HG03469 (cell line): ENCODE measurements around the gene SH2D1B.
"Not testable (repeated sequence)": the region's sequence is repeated elsewhere in the genome, so short reads cannot be mapped to it uniquely, and the experiment has no call there.

Experiments used
- ATAC-seq: cut with Tn5 transposase; IDR thresholded peaks from one replicate; pipeline ENCODE4 v1.9.1; 2021; ENCODE audit warnings: mild to moderate bottlenecking, moderate library complexity, moderate number of reproducible peaks; ENCODE audit not compliant: unreplicated experiment

SH2D1B gene

DNA sequence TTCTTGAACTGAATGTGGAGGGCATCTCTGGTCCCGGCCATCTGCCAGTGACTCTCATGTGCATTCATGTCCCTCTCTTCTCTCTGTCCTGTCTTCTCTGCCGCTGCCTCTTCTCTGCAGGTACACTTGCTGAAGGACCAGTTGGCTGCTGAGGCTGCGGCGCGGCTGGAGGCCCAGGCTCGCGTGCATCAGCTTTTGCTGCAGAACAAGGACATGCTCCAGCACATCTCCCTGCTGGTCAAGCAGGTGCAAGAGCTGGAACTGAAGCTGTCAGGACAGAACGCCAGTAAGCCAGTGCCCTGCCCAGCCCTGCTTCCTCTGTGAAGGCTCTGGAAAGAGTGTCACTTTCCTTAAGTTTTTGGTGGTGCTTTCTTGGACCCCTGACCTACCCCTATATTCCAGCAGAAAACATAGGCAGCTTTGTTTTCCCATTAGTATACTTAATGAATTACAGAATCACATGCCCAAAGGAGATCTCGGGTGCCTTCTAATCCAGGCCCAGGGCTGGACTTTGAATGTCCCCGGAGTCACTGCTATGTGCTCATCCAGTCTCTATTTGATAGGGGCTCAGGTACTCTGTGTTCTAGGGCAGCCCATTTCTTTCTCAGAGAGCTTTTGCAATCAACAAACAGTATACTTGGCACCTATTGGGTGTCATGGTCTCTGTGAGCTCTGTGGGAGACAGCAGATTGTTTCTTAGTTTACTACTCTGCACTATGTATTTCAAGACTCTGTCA, 46.5 kb downstream of the SH2D1B start:
- ATAC-seq = no peak

- ATAC-seq = no peak
These were observed 47.4 kb downstream of the SH2D1B start for GRCh38 chr1:162364498-162364897.

DNA sequence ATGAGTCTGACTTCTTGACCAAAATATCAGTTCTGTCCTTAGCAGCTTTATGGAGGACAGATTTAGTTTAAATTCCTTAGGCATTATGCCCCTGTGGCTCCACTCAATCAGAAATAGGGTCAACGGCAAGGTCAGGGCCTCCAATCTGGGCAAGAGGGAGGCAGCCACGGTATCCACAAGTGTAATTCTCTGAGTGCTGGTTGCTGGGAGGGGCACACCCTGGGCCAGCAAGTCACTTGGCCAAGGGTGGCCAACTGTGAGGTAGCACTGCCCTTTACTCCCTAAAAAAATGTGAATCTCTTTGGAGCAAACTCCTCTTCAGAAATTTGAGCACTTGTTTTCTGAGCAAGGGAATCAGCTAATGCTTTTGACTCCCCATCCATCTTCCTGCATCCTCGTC, 48.1 kb downstream of the SH2D1B start:
- no peak for ATAC-seq

- ATAC-seq = peak; percentile 25
These were observed 50.6 kb downstream of the SH2D1B start for GRCh38 chr1:162361349-162361748.

DNA sequence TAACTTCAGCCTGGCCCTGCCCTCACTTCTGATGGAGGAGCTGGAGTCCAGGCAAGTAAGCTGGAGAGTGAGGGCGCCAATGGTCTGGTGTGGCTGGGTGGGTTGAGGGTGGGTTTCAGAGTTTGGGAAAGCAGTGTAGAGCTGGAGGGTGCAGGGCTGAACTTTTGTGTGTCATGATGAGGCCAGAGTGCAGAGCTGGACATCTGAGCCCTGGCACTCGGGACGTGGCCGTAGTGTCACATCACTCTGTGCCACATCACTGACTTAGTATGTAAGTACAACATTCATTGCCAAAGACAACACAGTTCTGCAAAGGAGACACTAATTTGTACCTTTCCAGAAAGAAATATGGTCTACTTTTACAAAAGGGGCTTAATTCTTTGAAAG, 51.1 kb downstream of the SH2D1B start:
- no peak for ATAC-seq

- no peak for ATAC-seq
These were observed 51.6 kb downstream of the SH2D1B start for GRCh38 chr1:162360237-162360873.

DNA sequence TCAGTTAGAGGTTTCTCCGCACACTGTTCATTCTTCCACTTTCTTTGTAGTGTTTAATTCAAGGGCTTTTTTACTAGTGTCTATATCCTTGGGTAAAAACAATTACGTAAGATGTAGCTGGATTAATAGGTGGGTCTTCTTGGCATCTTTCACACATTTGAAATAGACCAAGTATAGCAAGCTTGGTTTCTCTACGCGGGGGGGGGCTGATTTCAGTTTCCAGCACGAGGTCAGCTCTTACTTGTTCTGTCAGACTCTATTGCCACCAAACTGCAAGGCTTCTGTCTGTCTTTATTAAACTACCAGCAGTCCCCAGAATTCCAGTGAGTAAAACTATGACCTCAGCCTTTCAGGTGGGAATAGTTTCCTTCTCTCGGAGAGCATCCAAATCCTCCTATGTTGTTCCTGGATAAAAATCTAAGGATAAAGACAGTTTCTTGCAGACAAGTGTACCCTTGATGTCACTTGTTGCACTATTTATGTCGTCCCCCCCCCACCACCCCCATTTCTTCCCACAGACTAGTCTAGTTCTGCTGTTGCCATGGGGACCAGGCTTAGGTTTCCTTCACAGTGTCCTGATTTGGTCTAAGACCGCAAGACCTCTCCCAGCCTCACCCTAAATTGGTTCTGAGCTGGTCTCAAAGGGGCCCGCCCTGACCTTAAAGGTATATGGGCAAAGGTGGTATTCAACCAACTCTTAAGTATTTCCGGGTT, 52.3 kb downstream of the SH2D1B start:
- no peak for ATAC-seq

- no peak for ATAC-seq
These were observed 53.0 kb downstream of the SH2D1B start for GRCh38 chr1:162358928-162359327.

DNA sequence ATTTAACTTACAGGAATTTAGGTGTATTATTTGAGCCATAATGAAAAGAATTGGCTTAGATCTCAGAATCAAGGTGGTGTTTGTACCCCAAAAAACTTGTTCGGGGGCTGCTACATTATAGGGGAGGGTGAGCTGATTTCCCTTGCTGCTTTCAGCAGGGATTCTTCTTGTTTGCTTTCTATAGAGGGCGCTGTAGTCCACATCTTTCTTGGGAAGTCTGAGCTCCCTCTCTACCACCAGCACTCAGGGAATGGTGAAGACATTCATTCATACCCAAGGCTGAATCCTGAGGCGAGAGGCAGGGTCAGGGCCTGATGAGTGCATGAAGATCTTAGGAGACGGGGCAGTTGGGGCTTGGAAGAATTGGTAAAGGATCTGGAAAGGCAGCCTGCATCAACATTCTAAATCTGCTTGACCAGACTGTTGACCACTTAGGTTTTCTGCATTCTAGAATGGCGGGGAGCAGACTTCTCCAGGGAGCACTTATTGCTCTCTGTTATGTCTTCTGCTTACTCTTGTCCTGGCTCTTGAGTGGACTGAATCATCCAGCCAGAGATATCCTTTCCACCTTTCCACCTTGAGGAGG, 54.2 kb downstream of the SH2D1B start:
- no peak for ATAC-seq

- ATAC-seq = no peak
These were observed 58.2 kb downstream of the SH2D1B start for GRCh38 chr1:162353702-162354101.

DNA sequence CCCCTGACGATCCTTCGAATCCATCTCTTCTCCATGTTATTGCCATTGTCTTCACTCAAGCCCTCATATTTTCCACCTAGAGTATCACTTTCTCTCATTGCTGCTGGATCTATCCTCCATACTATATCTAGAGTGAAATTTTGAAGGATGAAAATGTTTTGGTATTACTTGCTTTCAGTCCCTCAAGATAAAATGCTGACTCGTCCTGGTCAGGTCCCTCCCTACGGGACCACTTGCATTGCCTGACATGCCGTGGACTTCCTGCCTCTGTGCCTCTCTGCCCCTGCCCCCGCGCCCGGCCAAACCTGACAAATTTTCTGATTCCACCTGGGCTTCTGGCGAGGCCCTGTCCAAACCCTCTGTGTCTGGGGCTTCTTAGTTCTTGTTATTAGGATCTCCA, 58.9 kb downstream of the SH2D1B start:
- no peak for ATAC-seq

DNA sequence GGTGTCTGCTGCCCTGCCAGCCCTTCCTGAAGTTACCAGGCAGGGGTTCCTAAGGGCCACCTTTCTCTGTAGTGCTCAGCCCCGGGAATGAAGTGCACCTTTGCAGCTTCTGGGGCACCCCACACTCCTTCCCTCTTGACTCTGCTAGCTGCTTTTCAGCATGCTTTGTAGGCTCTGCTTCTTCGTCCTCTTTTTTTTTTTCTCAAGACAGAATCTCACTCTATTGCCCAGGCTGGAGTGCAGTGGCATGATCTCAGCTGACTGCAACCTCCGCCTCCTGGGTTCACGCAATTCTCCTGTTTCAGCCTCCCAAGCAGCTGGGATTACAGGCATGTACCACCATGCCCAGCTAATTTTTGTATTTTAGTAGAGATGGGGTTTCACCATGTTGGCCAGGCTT, 60.1 kb downstream of the SH2D1B start:
- not testable (repeated sequence) for ATAC-seq

GRCh38 chr1:162351246-162351842, 60.6 kb downstream of the SH2D1B start:
- no peak for ATAC-seq

DNA sequence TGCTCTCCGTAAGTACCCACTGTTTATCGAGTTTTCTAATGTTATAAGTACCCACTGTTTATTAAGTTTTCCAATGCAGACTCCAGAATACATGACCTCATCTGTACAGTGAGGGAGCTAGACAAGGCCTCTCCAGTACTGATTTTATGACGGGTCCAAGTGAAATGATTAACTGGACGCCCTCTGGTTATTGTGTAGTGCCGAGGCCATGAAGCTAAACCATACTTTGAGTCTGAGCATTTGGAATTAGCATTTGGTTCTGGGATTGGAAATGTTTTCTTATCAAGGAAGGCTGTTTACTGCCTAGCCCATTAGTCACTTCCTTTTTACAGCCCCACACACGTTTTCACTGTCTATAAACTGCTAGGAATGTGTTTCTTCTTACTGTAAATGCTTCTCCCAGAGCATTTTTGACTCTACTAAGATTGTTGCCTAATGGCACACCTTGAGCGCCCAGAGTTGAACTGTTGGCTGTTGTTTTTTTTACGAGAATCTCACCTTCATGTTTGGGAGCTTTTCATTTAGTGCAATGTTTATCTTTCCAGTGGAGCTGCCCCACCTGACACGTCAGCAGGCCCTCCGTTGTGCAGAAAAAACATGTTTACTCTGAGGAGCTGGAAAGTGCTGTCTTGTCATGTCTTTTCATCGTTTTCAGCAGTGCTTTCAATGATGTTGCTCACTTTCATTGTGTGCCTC, 62.2 kb downstream of the SH2D1B start:
- ATAC-seq = no peak

GRCh38 chr1:162347281-162347680, 64.7 kb downstream of the SH2D1B start:
- ATAC-seq = no peak
